PC-3 (cell line): ENCODE results near the gene TMEM147.

Source experiments
- CTCF ChIP-seq: fragments of 300-600 bp; sonication (generic); conservative IDR thresholded peaks from 2 replicates; pipeline ENCODE4 v1.5.1; 2017; ENCODE audit warnings: antibody characterized with exemption, low read depth, mild to moderate bottlenecking, low read length
- EZH2 ChIP-seq: fragments of 300-600 bp; sonication (generic); IDR thresholded peaks from one replicate; pipeline ENCODE4 v1.6.1; 2017; ENCODE audit warnings: antibody characterized with exemption, mild to moderate bottlenecking, low read length; ENCODE audit not compliant: unreplicated experiment
- EZH2phosphoT487 ChIP-seq: fragments of 300-600 bp; sonication (generic); IDR thresholded peaks from 2 replicates; pipeline ENCODE4 v1.6.1; 2018; ENCODE audit warnings: mild to moderate bottlenecking, antibody characterized with exemption, low read length, borderline replicate concordance

- TF ChIP-seq CTCF (no peak), EZH2 (no peak), EZH2phosphoT487 (no peak)
Measured at GRCh38 chr19:35517342-35517741, 28.1 kb upstream of the TMEM147 start.
